Heart left ventricle (tissue), 13 donors: Measurements from ENCODE around the gene FHIP2A.

Experiments used
- POLR2A ChIP-seq, 2 donors: fragments of 450-650 bp; IDR thresholded peaks; one replicate each; pipeline ENCODE4 v1.6.1; 2017; ENCODE audit warnings: antibody characterized with exemption in 2 of 2, mild to moderate bottlenecking in 2 of 2, moderate library complexity in 2 of 2
- TF ChIP-seq, protein P1 (sequence below), 12 donors: fragments of 200-600 bp; sonication (generic) in 4 of 12; IDR thresholded peaks; one replicate each; pipeline versions ENCODE4 v1.5.0 to v1.8.0; 2018 to 2022; ENCODE audit warnings: antibody characterized with exemption in 12 of 12, mild to moderate bottlenecking in 5 of 12
- donor health status: ischemic (EF 13 %, LVEDD 7.1; RV severe dilation, severe dysfunction).
- donor health status: DM: no; HTN: yes; CAD: no.
- donor health status: DM: no; HTN: no; CAD: no.
- donor health status: ischemic (EF 25% LVEDD 6.9; RV normal size, moderate dysfunction).
- donor health status: ischemic (EF 25% LVEDD 5.7; RV mildly dilated, moderate dysfunction).
- donor health status: ischemic (EF 35%, LVEDD 5.7; RV mildly dilated, moderate dysfunction).
- donor health status: nonischemic (EF 11% LVEDD 7.7; RV severe dilation, severe dysfunction).
- donor health status: DM: yes; HTN: yes; CAD: no.
- donor health status: PGD.
- donor health status: ischemic (EF 29% LVEDD 5.4; RV normal size, mild dysfunction).
- donor health status: nonischemic (EF 23%, LVEDD 6.1; RV moderate dilation, normal function).

DNA sequence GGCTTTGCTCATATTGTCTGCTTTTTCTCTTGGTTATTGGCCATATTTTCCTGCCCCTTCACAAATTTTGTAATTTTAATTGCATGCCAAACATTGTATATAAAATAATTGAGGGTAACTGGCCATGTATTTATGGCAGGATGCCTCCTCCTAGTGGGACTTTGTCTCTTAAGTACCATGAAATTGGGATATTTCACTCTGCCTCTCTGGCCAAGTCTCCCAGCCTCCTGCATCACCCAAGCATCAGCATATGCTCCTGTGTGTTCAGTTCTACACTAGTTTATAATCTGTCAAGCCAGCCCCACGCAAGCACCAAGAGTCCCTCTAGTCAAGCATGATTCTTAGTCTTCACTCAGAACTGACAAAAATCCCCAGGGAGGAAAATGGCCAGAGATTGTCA lies 44.2 kb upstream of the FHIP2A start:
- TF ChIP-seq, protein P1, sequence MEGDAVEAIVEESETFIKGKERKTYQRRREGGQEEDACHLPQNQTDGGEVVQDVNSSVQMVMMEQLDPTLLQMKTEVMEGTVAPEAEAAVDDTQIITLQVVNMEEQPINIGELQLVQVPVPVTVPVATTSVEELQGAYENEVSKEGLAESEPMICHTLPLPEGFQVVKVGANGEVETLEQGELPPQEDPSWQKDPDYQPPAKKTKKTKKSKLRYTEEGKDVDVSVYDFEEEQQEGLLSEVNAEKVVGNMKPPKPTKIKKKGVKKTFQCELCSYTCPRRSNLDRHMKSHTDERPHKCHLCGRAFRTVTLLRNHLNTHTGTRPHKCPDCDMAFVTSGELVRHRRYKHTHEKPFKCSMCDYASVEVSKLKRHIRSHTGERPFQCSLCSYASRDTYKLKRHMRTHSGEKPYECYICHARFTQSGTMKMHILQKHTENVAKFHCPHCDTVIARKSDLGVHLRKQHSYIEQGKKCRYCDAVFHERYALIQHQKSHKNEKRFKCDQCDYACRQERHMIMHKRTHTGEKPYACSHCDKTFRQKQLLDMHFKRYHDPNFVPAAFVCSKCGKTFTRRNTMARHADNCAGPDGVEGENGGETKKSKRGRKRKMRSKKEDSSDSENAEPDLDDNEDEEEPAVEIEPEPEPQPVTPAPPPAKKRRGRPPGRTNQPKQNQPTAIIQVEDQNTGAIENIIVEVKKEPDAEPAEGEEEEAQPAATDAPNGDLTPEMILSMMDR (IDR thresholded peaks at IDR 0.05) = peak in 1 of 12 donors; percentile 7
- TF ChIP-seq POLR2A (IDR thresholded peaks at IDR 0.05) = no peak
